ENCODE measurements around the gene TSBP1. TPM values are rescaled to one million over a fixed set of nuclear protein-coding genes. Genes with fewer than 3 reads are reported as not detected.
"Not testable (repeated sequence)": the region's sequence is repeated elsewhere in the genome, so short reads cannot be mapped to it uniquely, and the experiment has no call there.

TSBP1 gene
- total RNA-seq, 1 experiment from 2014 or later = not detected

DNA sequence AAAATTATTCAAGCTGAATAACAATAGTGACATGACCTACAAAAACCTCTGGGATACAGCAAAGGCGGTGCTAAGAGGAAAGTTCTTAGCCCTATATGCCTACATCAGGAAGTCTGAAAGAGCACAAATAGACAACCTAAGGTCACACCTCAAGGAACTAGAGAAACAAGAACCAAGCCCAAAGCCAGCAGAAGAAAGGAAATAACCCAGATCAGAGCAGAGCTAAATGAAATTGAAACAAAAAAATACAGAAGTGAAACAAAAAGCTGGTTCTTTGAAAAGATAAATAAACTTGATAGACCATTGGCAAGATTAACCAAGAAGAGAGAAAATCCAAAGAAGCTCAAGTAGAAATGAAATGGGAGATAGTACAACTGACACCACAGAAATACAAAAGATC, 100.3 kb downstream of the TSBP1 start:
- Histone ChIP-seq H2AK5ac (ENCODE audit: insufficient read length, low read length) (no peak overlapping the region), H3K23me2 (ENCODE audit: insufficient read length, low read depth, low read length, poor library complexity, severe bottlenecking) (no peaks in the 10 kb centered on the region), H3K9me3 (ENCODE audit: control insufficient read depth, low read depth, low read length) (no peaks in the 10 kb centered on the region), H4K20me1 (ENCODE audit: control insufficient read depth, insufficient read depth, insufficient read length) (no peaks in the 10 kb centered on the region), H3K27me3 (ENCODE audit: insufficient read depth, low read length) (no peaks in the 10 kb centered on the region), H3K18ac (ENCODE audit: insufficient read length, low read depth, low read length) (no peak overlapping the region), H3K27ac (ENCODE audit: insufficient read length, low read depth, low read length) (no peak overlapping the region), H3K79me1 (ENCODE audit: insufficient read depth, low read depth, low read length, poor library complexity, severe bottlenecking) (no peaks in the 10 kb centered on the region), H2BK120ac (ENCODE audit: low read depth, low read length, poor library complexity, severe bottlenecking) (no peak overlapping the region), H2BK5ac (ENCODE audit: insufficient read length, low read length) (no peak overlapping the region), H3K23ac (ENCODE audit: insufficient read length, low read depth, low read length) (no peak overlapping the region), H4K8ac (replicated peaks; ENCODE audit: insufficient read length, low read depth, low read length) (no peak overlapping the region), H4K91ac (ENCODE audit: insufficient read length, low read depth, low read length) (no peak overlapping the region), H3K4me1 (ENCODE audit: insufficient read depth, low read length) (no peaks in the 10 kb centered on the region), H2BK12ac (ENCODE audit: insufficient read length, low read depth, low read length) (no peak overlapping the region), H3K4me2 (ENCODE audit: insufficient read depth, insufficient read length, low read length) (no peak overlapping the region), H2BK20ac (ENCODE audit: low read depth, low read length, poor library complexity, severe bottlenecking) (no peak overlapping the region), H3K56ac (ENCODE audit: insufficient read length, low read depth, low read length) (no peak overlapping the region), H3K9ac (ENCODE audit: extremely low read depth, insufficient read length, low read length) (no peak overlapping the region), H3T11ph (ENCODE audit: low read length) (no peak overlapping the region), H3K79me2 (ENCODE audit: insufficient read depth, low read length) (no peaks in the 10 kb centered on the region), H2BK15ac (ENCODE audit: low read depth, low read length) (no peak overlapping the region), H3K4ac (ENCODE audit: low read depth, low read length) (no peak overlapping the region), H4K5ac (ENCODE audit: insufficient read length, low read depth, low read length) (no peak overlapping the region), H3K14ac (ENCODE audit: insufficient read depth, low read length) (no peak overlapping the region), H2AFZ (ENCODE audit: low read length) (no peak overlapping the region)
- Mint-ChIP-seq H3K27ac (no peak overlapping the region), H3K9me3 (peaks cover 13 to 44% of the 10 kb centered on the region in 2 experiments; a peak in 4 of 5 replicates), H3K27me3 (ENCODE audit: low read depth) (no peaks in the 10 kb centered on the region), H3K36me3 (ENCODE audit: insufficient read depth in 1 of 3, low read depth in 3 of 3) (peaks cover 0 to 58% (median 4%) of the 10 kb centered on the region in 3 experiments; a peak in 4 of 7 replicates), H3K4me1 (peaks cover 12% of the 10 kb centered on the region in 2 experiments), H3K4me3 (no peak overlapping the region)
- WGBS (ENCODE audit: extremely low coverage, insufficient read length, low lambda C conversion rate) = no CpG with 5 or more reads among the region's 1 CpG
- DNase-seq = no peak
- TF ChIP-seq CTCF (conservative IDR thresholded peaks at IDR 0.05) = no peak

- H3K4me1 Mint-ChIP-seq; H4K20me1 ChIP-seq (ENCODE audit: control insufficient read depth, insufficient read depth, insufficient read length); H3K9ac ChIP-seq (ENCODE audit: extremely low read depth, insufficient read length, low read length); H2BK5ac ChIP-seq (ENCODE audit: insufficient read length, low read length); H3K23me2 ChIP-seq (ENCODE audit: insufficient read length, low read depth, low read length, poor library complexity, severe bottlenecking); H4K5ac ChIP-seq (ENCODE audit: insufficient read length, low read depth, low read length); H3K18ac ChIP-seq (ENCODE audit: insufficient read length, low read depth, low read length); H2BK20ac ChIP-seq (ENCODE audit: low read depth, low read length, poor library complexity, severe bottlenecking); H3K79me2 ChIP-seq (ENCODE audit: insufficient read depth, low read length); H3K4me3 Mint-ChIP-seq; H3K27me3 Mint-ChIP-seq (ENCODE audit: low read depth); H3K14ac ChIP-seq (ENCODE audit: insufficient read depth, low read length); H3K4me1 ChIP-seq (ENCODE audit: insufficient read depth, low read length); H2AFZ ChIP-seq (ENCODE audit: low read length); H3K27ac ChIP-seq (ENCODE audit: insufficient read length, low read depth, low read length); H3K56ac ChIP-seq (ENCODE audit: insufficient read length, low read depth, low read length); H3T11ph ChIP-seq (ENCODE audit: low read length); H4K8ac ChIP-seq (replicated peaks; ENCODE audit: insufficient read length, low read depth, low read length); H4K91ac ChIP-seq (ENCODE audit: insufficient read length, low read depth, low read length); H3K27me3 ChIP-seq (ENCODE audit: insufficient read depth, low read length); H2BK15ac ChIP-seq (ENCODE audit: low read depth, low read length); H3K4ac ChIP-seq (ENCODE audit: low read depth, low read length); H2BK120ac ChIP-seq (ENCODE audit: low read depth, low read length, poor library complexity, severe bottlenecking); H3K9me3 ChIP-seq (ENCODE audit: control insufficient read depth, low read depth, low read length); H3K4me2 ChIP-seq (ENCODE audit: insufficient read depth, insufficient read length, low read length); H3K23ac ChIP-seq (ENCODE audit: insufficient read length, low read depth, low read length); DNase-seq; H2BK12ac ChIP-seq (ENCODE audit: insufficient read length, low read depth, low read length); H3K79me1 ChIP-seq (ENCODE audit: insufficient read depth, low read depth, low read length, poor library complexity, severe bottlenecking); H3K27ac Mint-ChIP-seq; H2AK5ac ChIP-seq (ENCODE audit: insufficient read length, low read length): not testable (repeated sequence)
- WGBS (ENCODE audit: extremely low coverage, insufficient read length, low lambda C conversion rate) = no CpG with 5 or more reads among the region's 3 CpGs
- Mint-ChIP-seq H3K9me3 (peaks cover 16 to 37% of the 10 kb centered on the region in 2 experiments), H3K36me3 (ENCODE audit: insufficient read depth in 1 of 3, low read depth in 3 of 3) (peaks cover 5 to 57% (median 10%) of the 10 kb centered on the region in 3 experiments; a peak in 6 of 7 replicates)
These were observed 103.2 kb downstream of the TSBP1 start for GRCh38 chr6:32268459-32268858.

Data from H9 (cell line).